Endodermal cell (in vitro differentiated cells): ENCODE measurements around the gene MYO16. TPM values are rescaled to one million over a fixed set of nuclear protein-coding genes. Genes with fewer than 3 reads are reported as not detected.

Experiments used
- DNase-seq: peaks from one replicate; pipeline ENCODE4 v3.0.0-alpha.2; 2017
- H3K27ac ChIP-seq: 2 replicates; pipeline ENCODE4 v1.5.1; 2013; ENCODE audit warnings: mild to moderate bottlenecking, low read depth, low read length, moderate library complexity
- H3K27me3 ChIP-seq: 2 replicates; pipeline ENCODE4 v1.6.1; 2013; ENCODE audit warnings: mild to moderate bottlenecking, low read length, moderate library complexity; ENCODE audit not compliant: insufficient read depth, control insufficient read depth, poor library complexity, severe bottlenecking
- H3K36me3 ChIP-seq: 2 replicates; pipeline ENCODE4 v1.7.0; 2013; ENCODE audit warnings: mild to moderate bottlenecking, low read length, moderate library complexity; ENCODE audit not compliant: control insufficient read depth, insufficient read depth
- H3K4me1 ChIP-seq: one replicate; pipeline ENCODE4 v1.7.0; 2013; ENCODE audit warnings: low read length; ENCODE audit not compliant: control insufficient read depth, insufficient read depth
- H3K4me3 ChIP-seq: 2 replicates; pipeline ENCODE4 v1.5.1; 2013; ENCODE audit warnings: mild to moderate bottlenecking, low read length, moderate library complexity
- H3K9ac ChIP-seq: 2 replicates; pipeline ENCODE4 v1.6.1; 2013; ENCODE audit warnings: mild to moderate bottlenecking, low read length, moderate library complexity; ENCODE audit not compliant: poor library complexity, severe bottlenecking; ENCODE audit errors: extremely low read depth
- H3K9me3 ChIP-seq: 2 replicates; pipeline ENCODE4 v1.6.1; 2013; ENCODE audit warnings: mild to moderate bottlenecking, low read length, moderate library complexity; ENCODE audit not compliant: control insufficient read depth
- H3K27ac Mint-ChIP-seq: 2 replicates; pipeline ENCODE4 v1.8.0; 2020; ENCODE audit warnings: mixed read lengths
- H3K27me3 Mint-ChIP-seq: 2 replicates; pipeline ENCODE4 v1.8.0; 2021; ENCODE audit warnings: mild to moderate bottlenecking, mixed read lengths; ENCODE audit not compliant: insufficient read depth
- H3K36me3 Mint-ChIP-seq: 2 replicates; pipeline ENCODE4 v1.8.0; 2020; ENCODE audit warnings: low read depth, mixed read lengths
- H3K4me1 Mint-ChIP-seq: 2 replicates; pipeline ENCODE4 v1.8.0; 2020; ENCODE audit warnings: mixed read lengths
- H3K4me3 Mint-ChIP-seq: 2 replicates; pipeline ENCODE4 v1.8.0; 2020; ENCODE audit warnings: mild to moderate bottlenecking, moderate library complexity, mixed read lengths
- H3K9me3 Mint-ChIP-seq: 2 replicates; pipeline ENCODE4 v1.8.0; 2020; ENCODE audit warnings: mild to moderate bottlenecking, mixed read lengths
- WGBS, 2 experiments: methylation state at CpG; one replicate each; pipeline versions ENCODE4 v1.1.5 to v1.1.7; 2013; ENCODE audit warnings: missing lambda C conversion rate in 2 of 2, mixed read lengths in 1 of 2; ENCODE audit not compliant: insufficient coverage in 1 of 2, insufficient read length in 1 of 2; 5-methylcytosine and 5-hydroxymethylcytosine counted together
- total RNA-seq, 2 donors: library from RNA; stranded (reverse); fragmentation: NEBNext Ultra II Directional in 1 of 2; extraction: Animal tissue kit (Norgen Biotek cat#: 25700) in 1 of 2; gene quantifications; 2 replicates in 1 of 2; 3 replicates in 1 of 2; pipeline ENCODE4 v1.2.1, GENCODE V29; 2021
- TF ChIP-seq, protein P1 (sequence below): fragments of 200-600 bp; sonication (generic); conservative IDR thresholded peaks from 2 replicates; pipeline ENCODE4 v1.5.0; 2021; ENCODE audit warnings: antibody characterized with exemption, mild to moderate bottlenecking

The MYO16 gene
- total RNA-seq, 2 donors from 2014 or later: 0.70 to 1.2 TPM

DNA sequence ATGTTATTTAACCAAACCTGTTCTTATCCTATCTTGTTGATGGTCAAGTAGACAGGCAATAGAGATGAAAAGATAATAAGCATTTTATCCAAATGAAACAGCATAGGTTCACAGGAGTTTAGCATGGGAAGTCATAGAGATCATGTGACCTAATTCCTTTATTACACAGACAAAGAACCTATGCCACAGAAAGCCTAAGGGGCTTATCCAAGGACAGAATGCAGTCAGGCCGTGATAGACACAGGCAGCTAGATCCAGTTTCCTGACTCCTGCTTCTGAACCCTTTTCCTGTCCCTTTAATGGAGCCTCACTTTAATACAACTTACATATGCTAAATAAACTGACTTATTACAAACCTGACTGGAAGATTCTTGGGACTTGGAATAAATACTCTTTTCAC is 624.9 kb downstream of the MYO16 start:
- no peak overlapping the region for H3K27ac Mint-ChIP-seq
- WGBS, 2 experiments: 71 to 93% methylated on average over 1 of the region's 1 CpG
- no peaks in the 10 kb centered on the region for H3K27me3 Mint-ChIP-seq

DNA sequence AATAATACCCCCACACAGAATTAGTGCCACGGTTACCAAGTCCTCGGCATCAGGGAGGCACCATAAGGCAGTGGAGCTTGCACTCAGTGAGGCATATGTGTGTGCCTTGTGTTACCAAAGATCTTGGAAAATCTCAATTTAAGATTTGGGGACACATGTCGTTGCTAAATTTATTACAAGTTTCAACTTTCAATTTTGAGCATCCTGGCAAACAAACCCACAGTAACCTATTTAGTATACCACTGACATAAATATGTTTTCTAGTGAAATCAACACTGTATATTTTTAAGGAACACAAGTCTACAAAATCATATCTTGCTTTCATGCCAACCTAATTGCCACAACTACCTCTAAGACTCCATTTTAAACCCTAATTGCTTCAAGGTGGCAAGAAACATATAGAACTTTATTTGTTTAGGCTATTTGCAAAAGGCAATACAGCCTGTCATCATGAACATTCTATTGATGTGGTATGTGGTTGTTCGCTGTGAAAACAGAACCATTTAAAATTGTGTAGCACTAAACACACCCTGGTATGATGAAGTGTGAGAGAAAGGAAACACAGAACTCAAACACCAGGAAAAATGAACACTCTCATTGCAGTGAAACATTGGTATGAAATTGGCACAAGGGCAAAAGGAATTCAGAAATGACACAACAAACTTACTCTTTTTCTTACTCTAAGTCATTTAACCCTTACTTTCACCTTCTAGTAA is 625.9 kb downstream of the MYO16 start:
- Mint-ChIP-seq H3K4me3 (no peak overlapping the region), H3K27me3 (no peaks in the 10 kb centered on the region), H3K9me3 (peaks cover 24% of the 10 kb centered on the region), H3K27ac (no peak overlapping the region), H3K4me1 (peaks cover 6% of the 10 kb centered on the region), H3K36me3 (peaks cover 2% of the 10 kb centered on the region)
- no peaks in the 10 kb centered on the region for H3K4me1 ChIP-seq
- no peak overlapping the region for H3K4me3 ChIP-seq
- no peak for DNase-seq
- TF ChIP-seq, protein P1, sequence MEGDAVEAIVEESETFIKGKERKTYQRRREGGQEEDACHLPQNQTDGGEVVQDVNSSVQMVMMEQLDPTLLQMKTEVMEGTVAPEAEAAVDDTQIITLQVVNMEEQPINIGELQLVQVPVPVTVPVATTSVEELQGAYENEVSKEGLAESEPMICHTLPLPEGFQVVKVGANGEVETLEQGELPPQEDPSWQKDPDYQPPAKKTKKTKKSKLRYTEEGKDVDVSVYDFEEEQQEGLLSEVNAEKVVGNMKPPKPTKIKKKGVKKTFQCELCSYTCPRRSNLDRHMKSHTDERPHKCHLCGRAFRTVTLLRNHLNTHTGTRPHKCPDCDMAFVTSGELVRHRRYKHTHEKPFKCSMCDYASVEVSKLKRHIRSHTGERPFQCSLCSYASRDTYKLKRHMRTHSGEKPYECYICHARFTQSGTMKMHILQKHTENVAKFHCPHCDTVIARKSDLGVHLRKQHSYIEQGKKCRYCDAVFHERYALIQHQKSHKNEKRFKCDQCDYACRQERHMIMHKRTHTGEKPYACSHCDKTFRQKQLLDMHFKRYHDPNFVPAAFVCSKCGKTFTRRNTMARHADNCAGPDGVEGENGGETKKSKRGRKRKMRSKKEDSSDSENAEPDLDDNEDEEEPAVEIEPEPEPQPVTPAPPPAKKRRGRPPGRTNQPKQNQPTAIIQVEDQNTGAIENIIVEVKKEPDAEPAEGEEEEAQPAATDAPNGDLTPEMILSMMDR: no peak
- no peak overlapping the region for H3K27ac ChIP-seq
- no peaks in the 10 kb centered on the region for H3K27me3 ChIP-seq
- WGBS, 2 experiments: 94 to 96% methylated on average over 2 to 4 of the region's 4 CpGs
- H3K9me3 ChIP-seq: peaks cover 41% of the 10 kb centered on the region
- H3K36me3 ChIP-seq: no peaks in the 10 kb centered on the region
- no peak overlapping the region for H3K9ac ChIP-seq

More for the DNA sequence above, 624.9 kb downstream of the MYO16 start:
- H3K4me3 ChIP-seq: no peak overlapping the region
- H3K36me3 Mint-ChIP-seq: peaks cover 5% of the 10 kb centered on the region
- no peak overlapping the region for H3K27ac ChIP-seq
- H3K9me3 Mint-ChIP-seq: peaks cover 32% of the 10 kb centered on the region
- no peak for DNase-seq
- no peak overlapping the region for H3K9ac ChIP-seq
- H3K4me1 ChIP-seq: no peaks in the 10 kb centered on the region
- peaks cover 44% of the 10 kb centered on the region for H3K9me3 ChIP-seq
- H3K4me1 Mint-ChIP-seq: peaks cover 6% of the 10 kb centered on the region
- H3K27me3 ChIP-seq: no peaks in the 10 kb centered on the region
- H3K36me3 ChIP-seq: no peaks in the 10 kb centered on the region
- TF ChIP-seq, protein P1: no peak
- H3K4me3 Mint-ChIP-seq: no peak overlapping the region

GRCh38 chr13:109256866-109257760 is 627.7 kb downstream of the MYO16 start:
- Mint-ChIP-seq H3K4me1 (peaks cover 6% of the 10 kb centered on the region), H3K27ac (no peak overlapping the region), H3K9me3 (peaks cover 27% of the 10 kb centered on the region), H3K27me3 (no peaks in the 10 kb centered on the region), H3K4me3 (no peak overlapping the region), H3K36me3 (peaks cover 6% of the 10 kb centered on the region)
- Histone ChIP-seq H3K27me3 (no peaks in the 10 kb centered on the region), H3K36me3 (peaks cover 4% of the 10 kb centered on the region), H3K4me1 (no peaks in the 10 kb centered on the region), H3K9ac (no peak overlapping the region), H3K4me3 (no peak overlapping the region), H3K9me3 (peaks cover 41% of the 10 kb centered on the region), H3K27ac (peak overlapping the region; percentile 25)
- no peak for DNase-seq
- TF ChIP-seq, protein P1: no peak
- WGBS, 2 experiments: 60 to 81% methylated on average over 2 of the region's 3 CpGs
